Measurements from ENCODE around the gene ALCAM.

Gene ALCAM

GRCh38 chr3:105366326-105367062 lies at the start of gene ALCAM:
Gene ALCAM (plus strand): TSS chr3:105366909.
- peak; percentile 83 for DNase-seq

- no peak for DNase-seq
These were observed 48.9 kb upstream of the ALCAM start for GRCh38 chr3:105317841-105318240.

GRCh38 chr3:105322570-105323273 lies 44.0 kb upstream of the ALCAM start:
- no peak for DNase-seq

- no peak for DNase-seq
These were observed 43.5 kb upstream of the ALCAM start for GRCh38 chr3:105323274-105323599.

GRCh38 chr3:105324951-105325350 lies 41.8 kb upstream of the ALCAM start:
- no peak for DNase-seq

GRCh38 chr3:105327662-105328337 lies 38.9 kb upstream of the ALCAM start:
- DNase-seq: no peak

GRCh38 chr3:105328338-105328730 lies 38.4 kb upstream of the ALCAM start:
- no peak for DNase-seq

- no peak for DNase-seq
These were observed 33.7 kb upstream of the ALCAM start for GRCh38 chr3:105332961-105333360.

GRCh38 chr3:105334138-105334882 lies 32.4 kb upstream of the ALCAM start:
- no peak for DNase-seq

GRCh38 chr3:105339946-105340345 lies 26.8 kb upstream of the ALCAM start:
- no peak for DNase-seq

- DNase-seq: no peak
These were observed 22.7 kb upstream of the ALCAM start for GRCh38 chr3:105343991-105344390.

- DNase-seq: no peak
These were observed 21.6 kb upstream of the ALCAM start for GRCh38 chr3:105345156-105345555.

- no peak for DNase-seq
These were observed 18.9 kb upstream of the ALCAM start for GRCh38 chr3:105347625-105348302.

GRCh38 chr3:105348307-105348706 lies 18.4 kb upstream of the ALCAM start:
- DNase-seq: no peak

- no peak for DNase-seq
These were observed 16.9 kb upstream of the ALCAM start for GRCh38 chr3:105349684-105350387.

GRCh38 chr3:105351821-105352220 lies 14.9 kb upstream of the ALCAM start:
- no peak for DNase-seq

- DNase-seq: no peak
These were observed 13.7 kb upstream of the ALCAM start for GRCh38 chr3:105352976-105353375.

GRCh38 chr3:105353485-105354161 lies 13.1 kb upstream of the ALCAM start:
- DNase-seq: no peak

GRCh38 chr3:105354429-105354828 lies 12.3 kb upstream of the ALCAM start:
- no peak for DNase-seq

- DNase-seq: no peak
These were observed 11.2 kb upstream of the ALCAM start for GRCh38 chr3:105355408-105356061.

GRCh38 chr3:105356396-105356795 lies 10.3 kb upstream of the ALCAM start:
- no peak for DNase-seq

Data from CD4-positive, alpha-beta T cell treated with Interleukin-21 for 1 hour (primary cell).